GM12801 (cell line): ENCODE results near the gene AKT3.

Experiments used
- CTCF ChIP-seq: IDR thresholded peaks from one replicate; pipeline ENCODE4 v1.5.1; 2011; ENCODE audit warnings: control low read depth; ENCODE audit not compliant: insufficient read length; ENCODE audit errors: extremely low read depth

AKT3 gene

GRCh38 chr1:243837907-243838535 is 12.0 kb downstream of the AKT3 start:
- no peak for TF ChIP-seq CTCF

- no peak for TF ChIP-seq CTCF
Observed at GRCh38 chr1:243834130-243834529, 15.9 kb downstream of the AKT3 start.

- TF ChIP-seq CTCF: no peak
Observed at GRCh38 chr1:243831463-243831862, 18.6 kb downstream of the AKT3 start.

GRCh38 chr1:243827206-243827605 is 22.8 kb downstream of the AKT3 start:
- no peak for TF ChIP-seq CTCF

GRCh38 chr1:243821177-243821680 is 28.8 kb downstream of the AKT3 start:
- TF ChIP-seq CTCF: no peak

- TF ChIP-seq CTCF: no peak
Observed at GRCh38 chr1:243819438-243819839, 30.6 kb downstream of the AKT3 start.

GRCh38 chr1:243818978-243819377 is 31.1 kb downstream of the AKT3 start:
- TF ChIP-seq CTCF: no peak
